Bronchial epithelial cell (primary cell): ENCODE results near the gene PPP1R1C. TPM values are rescaled to one million over a fixed set of nuclear protein-coding genes. Genes with fewer than 3 reads are reported as not detected.

Source experiments
- DNase-seq: peaks from one replicate; pipeline ENCODE4 v3.0.0-alpha.2; 2010; ENCODE audit warnings: low read depth
- FAIRE-seq: peaks from 2 replicates; lab custom pipeline; 2011; peaks lifted over from hg19 to GRCh38; lab: Jason Lieb, UNC
- H3K27me3 ChIP-seq: 2 replicates; pipeline ENCODE4 v1.5.1; 2011; ENCODE audit warnings: low read length; ENCODE audit not compliant: control insufficient read depth, insufficient read depth
- H3K36me3 ChIP-seq: 2 replicates; pipeline ENCODE4 v1.5.1; 2011; ENCODE audit warnings: low read length; ENCODE audit not compliant: control insufficient read depth, insufficient read depth
- H3K4me3 ChIP-seq: 2 replicates; pipeline ENCODE4 v1.5.1; 2011; ENCODE audit warnings: mild to moderate bottlenecking, low read depth, low read length, control low read depth
- CTCF ChIP-seq: IDR thresholded peaks from 2 replicates; pipeline ENCODE4 v1.5.1; 2011; ENCODE audit warnings: mild to moderate bottlenecking, moderate library complexity, low read length, control low read depth, inconsistent platforms; ENCODE audit not compliant: insufficient read depth, severe bottlenecking
- total RNA-seq: library from RNA; depleted of rRNA; stranded (reverse); fragments of >200 nt; gene quantifications from 2 replicates; pipeline ENCODE4 v1.2.1, GENCODE V29; 2014

Gene PPP1R1C
- total RNA-seq, 1 donor from 2014 or later = 2.1 TPM

GRCh38 chr2:182103526-182103925, 117.9 kb downstream of the PPP1R1C start:
- Histone ChIP-seq H3K27me3 (no peaks in the 10 kb centered on the region), H3K36me3 (no peaks in the 10 kb centered on the region), H3K4me3 (no peak overlapping the region)
- no peak for DNase-seq
- FAIRE-seq = no peak
- TF ChIP-seq CTCF = no peak

- no peak for DNase-seq
- Histone ChIP-seq H3K36me3 (no peaks in the 10 kb centered on the region), H3K4me3 (no peak overlapping the region), H3K27me3 (no peaks in the 10 kb centered on the region)
- TF ChIP-seq CTCF = no peak
- no peak for FAIRE-seq
These were observed 124.7 kb downstream of the PPP1R1C start for GRCh38 chr2:182110347-182110746.

GRCh38 chr2:182113334-182113733, 127.7 kb downstream of the PPP1R1C start:
- no peak overlapping the region for H3K4me3 ChIP-seq
- DNase-seq (no peak), FAIRE-seq (no peak)
- TF ChIP-seq CTCF = no peak
- H3K36me3 ChIP-seq = no peaks in the 10 kb centered on the region
- no peaks in the 10 kb centered on the region for H3K27me3 ChIP-seq

- DNase-seq (peak; percentile 31), FAIRE-seq (no peak)
- Histone ChIP-seq H3K36me3 (no peaks in the 10 kb centered on the region), H3K4me3 (no peak overlapping the region), H3K27me3 (no peaks in the 10 kb centered on the region)
- no peak for TF ChIP-seq CTCF
These were observed 129.6 kb downstream of the PPP1R1C start for GRCh38 chr2:182115258-182115657.

GRCh38 chr2:182116774-182117173, 131.1 kb downstream of the PPP1R1C start:
- Histone ChIP-seq H3K27me3 (no peaks in the 10 kb centered on the region), H3K4me3 (no peak overlapping the region), H3K36me3 (no peaks in the 10 kb centered on the region)
- FAIRE-seq (no peak), DNase-seq (no peak)
- no peak for TF ChIP-seq CTCF

GRCh38 chr2:182117196-182117595, 131.5 kb downstream of the PPP1R1C start:
- Histone ChIP-seq H3K4me3 (no peak overlapping the region), H3K36me3 (no peaks in the 10 kb centered on the region), H3K27me3 (no peaks in the 10 kb centered on the region)
- DNase-seq = no peak
- TF ChIP-seq CTCF = no peak
- no peak for FAIRE-seq
